SHP77 (cell line): ENCODE measurements around the gene DAAM2.

Experiments
- DNase-seq, 2 experiments: peaks; one replicate each; lab custom pipeline; 2025; lab: John Stamatoyannopoulos, UW

DAAM2 gene

GRCh38 chr6:39787322-39787721, 4.9 kb upstream of the DAAM2 start:
- no peak for DNase-seq

GRCh38 chr6:39790772-39791171, 1.4 kb upstream of the DAAM2 start:
- DNase-seq = no peak

GRCh38 chr6:39791311-39791710, 865 bp upstream of the DAAM2 start:
- no peak for DNase-seq

- no peak for DNase-seq
Measured at GRCh38 chr6:39792540-39793450, 619 bp downstream of the DAAM2 start.

- DNase-seq = no peak
Measured at GRCh38 chr6:39793516-39793915, 1.3 kb downstream of the DAAM2 start.

- no peak for DNase-seq
Measured at GRCh38 chr6:39794231-39794630, 2.1 kb downstream of the DAAM2 start.

GRCh38 chr6:39797751-39798150, 5.6 kb downstream of the DAAM2 start:
- no peak for DNase-seq

- DNase-seq = no peak
Measured at GRCh38 chr6:39800034-39801032, 8.2 kb downstream of the DAAM2 start.

- DNase-seq = no peak
Measured at GRCh38 chr6:39801456-39802251, 9.5 kb downstream of the DAAM2 start.

GRCh38 chr6:39803872-39804271, 11.7 kb downstream of the DAAM2 start:
- no peak for DNase-seq

- no peak for DNase-seq
Measured at GRCh38 chr6:39804466-39805065, 12.4 kb downstream of the DAAM2 start.

GRCh38 chr6:39806278-39806677, 14.1 kb downstream of the DAAM2 start:
- DNase-seq = no peak

- DNase-seq = no peak
Measured at GRCh38 chr6:39808346-39808745, 16.2 kb downstream of the DAAM2 start.

GRCh38 chr6:39808964-39809363, 16.8 kb downstream of the DAAM2 start:
- DNase-seq = no peak

GRCh38 chr6:39811835-39812345, 19.7 kb downstream of the DAAM2 start:
- no peak for DNase-seq

GRCh38 chr6:39812496-39812852, 20.3 kb downstream of the DAAM2 start:
- no peak for DNase-seq

GRCh38 chr6:39812853-39813533, 20.8 kb downstream of the DAAM2 start:
- DNase-seq = no peak

- no peak for DNase-seq
Measured at GRCh38 chr6:39814236-39814635, 22.1 kb downstream of the DAAM2 start.

GRCh38 chr6:39815356-39815755, 23.2 kb downstream of the DAAM2 start:
- no peak for DNase-seq

GRCh38 chr6:39816747-39817146, 24.6 kb downstream of the DAAM2 start:
- DNase-seq = no peak

- DNase-seq = no peak
Measured at GRCh38 chr6:39818695-39819094, 26.5 kb downstream of the DAAM2 start.
